ENCODE results near the gene GIGYF1. TPM values are rescaled to one million over a fixed set of nuclear protein-coding genes. Genes with fewer than 3 reads are reported as not detected.
A peak's percentile ranks its signal among the peaks of the same experiment; 100 is the strongest.

Gene GIGYF1
- total and polyA plus RNA-seq, 2 of the 13 experiments (the other 11 are each of a cell fraction or from before 2014, with no cell fraction given) = 7.6 to 16.1 TPM

DNA sequence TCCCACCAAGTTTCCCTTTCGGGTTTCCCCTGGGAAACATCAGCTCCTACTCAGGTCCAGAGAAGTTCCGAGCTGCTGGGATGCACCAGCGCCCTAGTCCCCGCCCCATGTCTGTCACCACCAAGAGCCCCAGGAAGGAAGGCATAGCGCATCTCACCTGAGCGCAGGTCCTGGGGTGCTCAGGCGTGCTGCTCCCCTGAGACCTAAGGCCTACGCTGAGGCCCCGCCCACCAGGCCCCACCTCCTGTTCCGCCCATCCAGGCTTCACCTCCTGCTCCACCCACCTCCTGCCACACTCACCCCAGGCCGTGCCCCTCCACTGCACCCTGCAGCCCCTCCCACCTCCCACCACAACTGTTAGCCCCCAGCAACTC lies 51.5 kb downstream of the GIGYF1 start:
- FAIRE-seq = peak; percentile 46
- POLR2A ChIA-PET = interaction anchor here (0.6 to 2.6 kb wide), 18 partner anchors 9 to 1421 kb away, joined by 3 to 17 read pairs (median 4); partner anchors contain the start of genes ACTL6B, FBXO24, GNB2 and LRCH4
- Histone ChIP-seq H3K4me1 (ENCODE audit: insufficient read depth, low read length) (peaks cover 41% of the 10 kb centered on the region), H3K36me3 (replicated peaks in 1 of 2; ENCODE audit: control insufficient read depth in 1 of 2, insufficient read depth in 2 of 2, low read length in 2 of 2) (no peaks in the 10 kb centered on the region), H3K27ac (ENCODE audit: extremely low read length, insufficient read depth, low read length) (peak overlapping the region; percentile 88), H3K27me3 (ENCODE audit: control insufficient read depth in 1 of 2, insufficient read depth in 2 of 2, low read length in 2 of 2) (peaks cover 5 to 17% of the 10 kb centered on the region in 2 experiments; a peak in 4 of 5 replicates), H2AFZ (ENCODE audit: low read length) (no peak overlapping the region), H3K9me3 (ENCODE audit: low read length) (no peaks in the 10 kb centered on the region), H3K79me2 (ENCODE audit: insufficient read depth, low read length) (no peaks in the 10 kb centered on the region), H4K20me1 (ENCODE audit: insufficient read depth, low read length) (no peaks in the 10 kb centered on the region), H3K9ac (ENCODE audit: insufficient read depth, low read depth, low read length) (peak overlapping the region; percentile 75), H3K4me2 (ENCODE audit: low read depth, low read length) (peak overlapping the region; percentile 97), H3K4me3 (replicated peaks in 1 of 3; ENCODE audit: insufficient read depth in 1 of 3, low read depth in 2 of 3, low read length in 3 of 3) (peak overlapping the region; percentile 57 to 84 (median 64))
- intact Hi-C loops (cut with micrococcal nuclease; ENCODE audit: unreplicated experiment) (loop anchor here (1.0 kb wide), 1 partner anchor 31 kb away; the partner anchor contains the start of gene GNB2), in situ Hi-C loops (cut with HindIII; ENCODE audit: extremely low pct_ligation_motif_present, low pct_unique_long_range_greater_than_20kb) (no loop called here)
- no TSS peak for BruUV-seq (replicated peaks)
- CTCF ChIA-PET (ENCODE audit: low intra/inter-chr PET ratio, low total read pairs) = no interaction called here
- WGBS (ENCODE audit: low lambda C conversion rate) = 0% methylated on average over 2 of the region's 11 CpGs
- DNase-seq (ENCODE audit: low spot score) = peak; percentile 38
- ATAC-seq = peak; percentile 83
- TF ChIP-seq KDM5B (CRISPR knock-in tag; IDR thresholded peaks at IDR 0.05; ENCODE audit: borderline replicate concordance) (no peak), ZNF317 (CRISPR knock-in tag; IDR thresholded peaks at IDR 0.05) (no peak), FOXC1 (CRISPR knock-in tag; IDR thresholded peaks at IDR 0.05; ENCODE audit: borderline replicate concordance) (0 out of 2 replicates have a peak, but pooled peaks have one; percentile 15), MED1 (CRISPR knock-in tag; IDR thresholded peaks at IDR 0.05) (no peak), RNF2 (conservative IDR thresholded peaks at IDR 0.05; ENCODE audit: low read depth) (no peak), NFKB2 (CRISPR knock-in tag; IDR thresholded peaks at IDR 0.05; ENCODE audit: borderline replicate concordance) (peak; percentile 58; the same call in 1 of the 2 replicates), ZNF788 (CRISPR knock-in tag; IDR thresholded peaks at IDR 0.05; ENCODE audit: borderline replicate concordance) (peak; percentile 22; the same call in 1 of the 2 replicates), ZNF569 (CRISPR knock-in tag; IDR thresholded peaks at IDR 0.05; ENCODE audit: borderline replicate concordance) (no peak), ZSCAN29 (CRISPR knock-in tag; conservative IDR thresholded peaks at IDR 0.05) (no peak), NR2F6 (IDR thresholded peaks at IDR 0.05) (no peak), NR2F6 (CRISPR knock-in tag; IDR thresholded peaks at IDR 0.05) (no peak), PHB2 (IDR thresholded peaks at IDR 0.05; ENCODE audit: partially characterized antibody) (no peak), MTA1 (CRISPR knock-in tag; IDR thresholded peaks at IDR 0.05; ENCODE audit: borderline replicate concordance) (peak; percentile 36; the same call in 1 of the 2 replicates), BRCA1 (CRISPR knock-in tag; IDR thresholded peaks at IDR 0.05) (no peak), GABPB1 (CRISPR knock-in tag; IDR thresholded peaks at IDR 0.05) (peak; percentile 58; the same call in 1 of the 2 replicates), CCDC6 (CRISPR knock-in tag; IDR thresholded peaks at IDR 0.05) (no peak), POLR2AphosphoS5 (IDR thresholded peaks at IDR 0.05; ENCODE audit: low read depth, low read length) (peak; percentile 82)
- TF ChIP-seq, protein P1, sequence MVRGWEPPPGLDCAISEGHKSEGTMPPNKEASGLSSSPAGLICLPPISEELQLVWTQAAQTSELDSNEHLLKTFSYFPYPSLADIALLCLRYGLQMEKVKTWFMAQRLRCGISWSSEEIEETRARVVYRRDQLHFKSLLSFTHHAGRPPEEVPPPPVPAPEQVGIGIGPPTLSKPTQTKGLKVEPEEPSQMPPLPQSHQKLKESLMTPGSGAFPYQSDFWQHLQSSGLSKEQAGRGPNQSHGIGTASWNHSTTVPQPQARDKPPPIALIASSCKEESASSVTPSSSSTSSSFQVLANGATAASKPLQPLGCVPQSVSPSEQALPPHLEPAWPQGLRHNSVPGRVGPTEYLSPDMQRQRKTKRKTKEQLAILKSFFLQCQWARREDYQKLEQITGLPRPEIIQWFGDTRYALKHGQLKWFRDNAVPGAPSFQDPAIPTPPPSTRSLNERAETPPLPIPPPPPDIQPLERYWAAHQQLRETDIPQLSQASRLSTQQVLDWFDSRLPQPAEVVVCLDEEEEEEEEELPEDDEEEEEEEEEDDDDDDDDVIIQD (CRISPR knock-in tag; IDR thresholded peaks at IDR 0.05; ENCODE audit: low read depth) = peak; percentile 54; the same call in 1 of the 2 replicates
- TF ChIP-seq, protein P2, sequence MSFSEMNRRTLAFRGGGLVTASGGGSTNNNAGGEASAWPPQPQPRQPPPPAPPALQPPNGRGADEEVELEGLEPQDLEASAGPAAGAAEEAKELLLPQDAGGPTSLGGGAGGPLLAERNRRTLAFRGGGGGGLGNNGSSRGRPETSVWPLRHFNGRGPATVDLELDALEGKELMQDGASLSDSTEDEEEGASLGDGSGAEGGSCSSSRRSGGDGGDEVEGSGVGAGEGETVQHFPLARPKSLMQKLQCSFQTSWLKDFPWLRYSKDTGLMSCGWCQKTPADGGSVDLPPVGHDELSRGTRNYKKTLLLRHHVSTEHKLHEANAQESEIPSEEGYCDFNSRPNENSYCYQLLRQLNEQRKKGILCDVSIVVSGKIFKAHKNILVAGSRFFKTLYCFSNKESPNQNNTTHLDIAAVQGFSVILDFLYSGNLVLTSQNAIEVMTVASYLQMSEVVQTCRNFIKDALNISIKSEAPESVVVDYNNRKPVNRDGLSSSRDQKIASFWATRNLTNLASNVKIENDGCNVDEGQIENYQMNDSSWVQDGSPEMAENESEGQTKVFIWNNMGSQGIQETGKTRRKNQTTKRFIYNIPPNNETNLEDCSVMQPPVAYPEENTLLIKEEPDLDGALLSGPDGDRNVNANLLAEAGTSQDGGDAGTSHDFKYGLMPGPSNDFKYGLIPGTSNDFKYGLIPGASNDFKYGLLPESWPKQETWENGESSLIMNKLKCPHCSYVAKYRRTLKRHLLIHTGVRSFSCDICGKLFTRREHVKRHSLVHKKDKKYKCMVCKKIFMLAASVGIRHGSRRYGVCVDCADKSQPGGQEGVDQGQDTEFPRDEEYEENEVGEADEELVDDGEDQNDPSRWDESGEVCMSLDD (CRISPR knock-in tag; IDR thresholded peaks at IDR 0.05; ENCODE audit: borderline replicate concordance) = peak; percentile 89
- TF ChIP-seq, protein P3, sequence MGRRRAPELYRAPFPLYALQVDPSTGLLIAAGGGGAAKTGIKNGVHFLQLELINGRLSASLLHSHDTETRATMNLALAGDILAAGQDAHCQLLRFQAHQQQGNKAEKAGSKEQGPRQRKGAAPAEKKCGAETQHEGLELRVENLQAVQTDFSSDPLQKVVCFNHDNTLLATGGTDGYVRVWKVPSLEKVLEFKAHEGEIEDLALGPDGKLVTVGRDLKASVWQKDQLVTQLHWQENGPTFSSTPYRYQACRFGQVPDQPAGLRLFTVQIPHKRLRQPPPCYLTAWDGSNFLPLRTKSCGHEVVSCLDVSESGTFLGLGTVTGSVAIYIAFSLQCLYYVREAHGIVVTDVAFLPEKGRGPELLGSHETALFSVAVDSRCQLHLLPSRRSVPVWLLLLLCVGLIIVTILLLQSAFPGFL (CRISPR knock-in tag; IDR thresholded peaks at IDR 0.05) = no peak

All from HepG2 (cell line).